Bronchial epithelial cell (primary cell): ENCODE measurements around the gene UNKL. TPM values are rescaled to one million over a fixed set of nuclear protein-coding genes. Genes with fewer than 3 reads are reported as not detected.

Source experiments
- DNase-seq: peaks from one replicate; pipeline ENCODE4 v3.0.0-alpha.2; 2010; ENCODE audit warnings: low read depth
- FAIRE-seq: peaks from 2 replicates; lab custom pipeline; 2011; peaks lifted over from hg19 to GRCh38; lab: Jason Lieb, UNC
- H3K27me3 ChIP-seq: 2 replicates; pipeline ENCODE4 v1.5.1; 2011; ENCODE audit warnings: low read length; ENCODE audit not compliant: control insufficient read depth, insufficient read depth
- H3K36me3 ChIP-seq: 2 replicates; pipeline ENCODE4 v1.5.1; 2011; ENCODE audit warnings: low read length; ENCODE audit not compliant: control insufficient read depth, insufficient read depth
- H3K4me3 ChIP-seq: 2 replicates; pipeline ENCODE4 v1.5.1; 2011; ENCODE audit warnings: mild to moderate bottlenecking, low read depth, low read length, control low read depth
- CTCF ChIP-seq: IDR thresholded peaks from 2 replicates; pipeline ENCODE4 v1.5.1; 2011; ENCODE audit warnings: mild to moderate bottlenecking, moderate library complexity, low read length, control low read depth, inconsistent platforms; ENCODE audit not compliant: insufficient read depth, severe bottlenecking
- total RNA-seq: library from RNA; depleted of rRNA; stranded (reverse); fragments of >200 nt; gene quantifications from 2 replicates; pipeline ENCODE4 v1.2.1, GENCODE V29; 2014

The UNKL gene
- total RNA-seq, 1 donor from 2014 or later: 2.4 TPM

GRCh38 chr16:1338855-1339675 lies 75.4 kb downstream of the UNKL start:
- Histone ChIP-seq H3K36me3 (no peaks in the 10 kb centered on the region), H3K27me3 (peaks cover 20% of the 10 kb centered on the region), H3K4me3 (no peak overlapping the region)
- no peak for FAIRE-seq
- no peak for TF ChIP-seq CTCF
- no peak for DNase-seq

GRCh38 chr16:1338119-1338730 lies 76.3 kb downstream of the UNKL start:
- Histone ChIP-seq H3K27me3 (peaks cover 24% of the 10 kb centered on the region), H3K36me3 (no peaks in the 10 kb centered on the region), H3K4me3 (no peak overlapping the region)
- DNase-seq (no peak), FAIRE-seq (no peak)
- TF ChIP-seq CTCF: peak; percentile 69

GRCh38 chr16:1337486-1337885 lies 77.0 kb downstream of the UNKL start:
- no peak overlapping the region for H3K4me3 ChIP-seq
- peaks cover 31% of the 10 kb centered on the region for H3K27me3 ChIP-seq
- H3K36me3 ChIP-seq: no peaks in the 10 kb centered on the region
- FAIRE-seq (no peak), DNase-seq (no peak)
- TF ChIP-seq CTCF: no peak

- no peak for FAIRE-seq
Measured at GRCh38 chr16:1336619-1337018, 77.9 kb downstream of the UNKL start.

GRCh38 chr16:1335996-1336395 lies 78.5 kb downstream of the UNKL start:
- H3K36me3 ChIP-seq: no peaks in the 10 kb centered on the region
- FAIRE-seq: no peak

More at GRCh38 chr16:1336619-1337018, 77.9 kb downstream of the UNKL start:
- Histone ChIP-seq H3K4me3 (no peak overlapping the region), H3K27me3 (peaks cover 36% of the 10 kb centered on the region), H3K36me3 (no peaks in the 10 kb centered on the region)
- no peak for DNase-seq
- TF ChIP-seq CTCF: no peak

More at GRCh38 chr16:1335996-1336395, 78.5 kb downstream of the UNKL start:
- TF ChIP-seq CTCF: no peak
- no peak for DNase-seq
- Histone ChIP-seq H3K4me3 (no peak overlapping the region), H3K27me3 (peaks cover 36% of the 10 kb centered on the region)
